Astrocyte (in vitro differentiated cells and primary cell): ENCODE measurements around the gene CAPRIN2. TPM values are rescaled to one million over a fixed set of nuclear protein-coding genes. Genes with fewer than 3 reads are reported as not detected.

Experiments
- DNase-seq: peaks from one replicate; pipeline ENCODE4 v3.0.0-alpha.2; 2010; ENCODE audit warnings: low read depth
- FAIRE-seq: peaks from 2 replicates; lab custom pipeline; 2011; peaks lifted over from hg19 to GRCh38; lab: Jason Lieb, UNC
- H2AFZ ChIP-seq: 2 replicates; pipeline ENCODE4 v1.6.0; 2012; ENCODE audit warnings: low read depth, low read length, inconsistent platforms
- H3K27ac ChIP-seq: 2 replicates; pipeline ENCODE4 v1.5.1; 2011; ENCODE audit warnings: low read depth, low read length, inconsistent platforms
- H3K27me3 ChIP-seq: 2 replicates; pipeline ENCODE4 v1.6.0; 2011; ENCODE audit warnings: low read length, inconsistent platforms; ENCODE audit not compliant: insufficient read depth
- H3K36me3 ChIP-seq: 2 replicates; pipeline ENCODE4 v1.5.1; 2011; ENCODE audit warnings: low read length, inconsistent platforms; ENCODE audit not compliant: insufficient read depth
- H3K4me1 ChIP-seq: 2 replicates; pipeline ENCODE4 v1.5.1; 2011; ENCODE audit warnings: low read length, inconsistent platforms; ENCODE audit not compliant: insufficient read depth
- H3K4me2 ChIP-seq: 2 replicates; pipeline ENCODE4 v1.6.0; 2012; ENCODE audit warnings: low read length, inconsistent platforms
- H3K4me3 ChIP-seq: 2 replicates; pipeline ENCODE4 v1.5.1; 2011; ENCODE audit warnings: low read depth, mild to moderate bottlenecking, low read length, inconsistent platforms; ENCODE audit not compliant: insufficient read depth
- H3K79me2 ChIP-seq: 2 replicates; pipeline ENCODE4 v1.6.0; 2012; ENCODE audit warnings: mild to moderate bottlenecking, low read length, inconsistent platforms; ENCODE audit not compliant: insufficient read depth
- H3K9ac ChIP-seq: 2 replicates; pipeline ENCODE4 v1.6.0; 2012; ENCODE audit warnings: mild to moderate bottlenecking, low read length, inconsistent platforms
- H3K9me3 ChIP-seq: 2 replicates; pipeline ENCODE4 v1.5.1; 2012; ENCODE audit warnings: low read depth, mild to moderate bottlenecking, low read length, inconsistent platforms; ENCODE audit not compliant: insufficient read depth
- H4K20me1 ChIP-seq: 2 replicates; pipeline ENCODE4 v1.6.0; 2012; ENCODE audit warnings: low read length, inconsistent platforms; ENCODE audit not compliant: insufficient read depth
- H3K27ac Mint-ChIP-seq: one replicate; pipeline ENCODE4 v1.8.0; 2021; ENCODE audit warnings: mild to moderate bottlenecking, mixed read lengths; ENCODE audit not compliant: unreplicated experiment
- H3K27me3 Mint-ChIP-seq: one replicate; pipeline ENCODE4 v1.8.0; 2021; ENCODE audit warnings: low read depth, mixed read lengths; ENCODE audit not compliant: unreplicated experiment
- H3K36me3 Mint-ChIP-seq: one replicate; pipeline ENCODE4 v1.8.0; 2021; ENCODE audit warnings: low read depth, mixed read lengths; ENCODE audit not compliant: unreplicated experiment
- H3K4me1 Mint-ChIP-seq: one replicate; pipeline ENCODE4 v1.8.0; 2021; ENCODE audit warnings: low read depth, mixed read lengths; ENCODE audit not compliant: unreplicated experiment
- H3K4me3 Mint-ChIP-seq: one replicate; pipeline ENCODE4 v1.8.0; 2021; ENCODE audit warnings: mild to moderate bottlenecking, moderate library complexity, mixed read lengths; ENCODE audit not compliant: unreplicated experiment
- H3K9me3 Mint-ChIP-seq: one replicate; pipeline ENCODE4 v1.8.0; 2021; ENCODE audit warnings: mild to moderate bottlenecking, mixed read lengths; ENCODE audit not compliant: unreplicated experiment
- EZH2 ChIP-seq: IDR thresholded peaks from 2 replicates; pipeline ENCODE4 v1.6.1; 2012; ENCODE audit warnings: mild to moderate bottlenecking, low read length, inconsistent platforms; ENCODE audit not compliant: insufficient read depth
- total RNA-seq: library from RNA; stranded (reverse); gene quantifications from 2 replicates; pipeline ENCODE4 v1.2.1, GENCODE V29; 2021
- TF ChIP-seq, protein P1 (sequence below): IDR thresholded peaks from 2 replicates; pipeline ENCODE4 v1.5.1; 2011; ENCODE audit warnings: low read depth, mild to moderate bottlenecking, inconsistent platforms, low read length, moderate library complexity; ENCODE audit not compliant: insufficient read depth

Gene CAPRIN2
- total RNA-seq, 1 donor from 2014 or later, result 23.1 TPM

DNA sequence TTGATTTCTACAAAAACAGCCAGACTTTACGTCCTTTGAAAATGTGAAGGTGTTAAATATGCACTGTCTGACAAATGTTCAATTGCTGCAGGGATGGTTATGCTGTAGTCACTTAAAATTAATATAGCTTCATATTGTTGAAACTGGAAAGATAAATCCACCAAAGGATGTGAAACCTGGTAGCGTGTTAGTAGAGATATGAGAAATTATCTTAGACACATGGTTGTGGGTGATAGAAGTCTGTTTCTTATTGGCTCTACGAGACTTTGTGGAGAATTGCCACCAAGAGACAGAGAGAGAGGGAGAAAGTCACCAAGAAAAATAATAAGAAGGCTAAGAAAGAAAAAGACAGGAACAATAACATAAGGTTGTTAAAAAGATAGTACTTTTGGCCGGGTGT is 2.6 kb upstream of the CAPRIN2 start:
- no peak for TF ChIP-seq EZH2
- TF ChIP-seq, protein P1, sequence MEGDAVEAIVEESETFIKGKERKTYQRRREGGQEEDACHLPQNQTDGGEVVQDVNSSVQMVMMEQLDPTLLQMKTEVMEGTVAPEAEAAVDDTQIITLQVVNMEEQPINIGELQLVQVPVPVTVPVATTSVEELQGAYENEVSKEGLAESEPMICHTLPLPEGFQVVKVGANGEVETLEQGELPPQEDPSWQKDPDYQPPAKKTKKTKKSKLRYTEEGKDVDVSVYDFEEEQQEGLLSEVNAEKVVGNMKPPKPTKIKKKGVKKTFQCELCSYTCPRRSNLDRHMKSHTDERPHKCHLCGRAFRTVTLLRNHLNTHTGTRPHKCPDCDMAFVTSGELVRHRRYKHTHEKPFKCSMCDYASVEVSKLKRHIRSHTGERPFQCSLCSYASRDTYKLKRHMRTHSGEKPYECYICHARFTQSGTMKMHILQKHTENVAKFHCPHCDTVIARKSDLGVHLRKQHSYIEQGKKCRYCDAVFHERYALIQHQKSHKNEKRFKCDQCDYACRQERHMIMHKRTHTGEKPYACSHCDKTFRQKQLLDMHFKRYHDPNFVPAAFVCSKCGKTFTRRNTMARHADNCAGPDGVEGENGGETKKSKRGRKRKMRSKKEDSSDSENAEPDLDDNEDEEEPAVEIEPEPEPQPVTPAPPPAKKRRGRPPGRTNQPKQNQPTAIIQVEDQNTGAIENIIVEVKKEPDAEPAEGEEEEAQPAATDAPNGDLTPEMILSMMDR, result no peak
- H3K79me2 ChIP-seq, result peaks cover 21% of the 10 kb centered on the region
- Mint-ChIP-seq H3K9me3 (no peaks in the 10 kb centered on the region), H3K36me3 (no peaks in the 10 kb centered on the region), H3K4me3 (no peak overlapping the region), H3K27me3 (no peaks in the 10 kb centered on the region), H3K4me1 (peaks cover 8% of the 10 kb centered on the region), H3K27ac (no peak overlapping the region)
- no peaks in the 10 kb centered on the region for H3K36me3 ChIP-seq
- no peak overlapping the region for H3K4me2 ChIP-seq
- H4K20me1 ChIP-seq, result peaks cover 13% of the 10 kb centered on the region
- DNase-seq (no peak), FAIRE-seq (no peak)
- no peaks in the 10 kb centered on the region for H3K27me3 ChIP-seq
- no peak overlapping the region for H3K9ac ChIP-seq
- H3K27ac ChIP-seq, result no peak overlapping the region
- no peaks in the 10 kb centered on the region for H3K9me3 ChIP-seq
- no peak overlapping the region for H3K4me3 ChIP-seq
- H3K4me1 ChIP-seq, result peaks cover 18% of the 10 kb centered on the region
- no peak overlapping the region for H2AFZ ChIP-seq

DNA sequence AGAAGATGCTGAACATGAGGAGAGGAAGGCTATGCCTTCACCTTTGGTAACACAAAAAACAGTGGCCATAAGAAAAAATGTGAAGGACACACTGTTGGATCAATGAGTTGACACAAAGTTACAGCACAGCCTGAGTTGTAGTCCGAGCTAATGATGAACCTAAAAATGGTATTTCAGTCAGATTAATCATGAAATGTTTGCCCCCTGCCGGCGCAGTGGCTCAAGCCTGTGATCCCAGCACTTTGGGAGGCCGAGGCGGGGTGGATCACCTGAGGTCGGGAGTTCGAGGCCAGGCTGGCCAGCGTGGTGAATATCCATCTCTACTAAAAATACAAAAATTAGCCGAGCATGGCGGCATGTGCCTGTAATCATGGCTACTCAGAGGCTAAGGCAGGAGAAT is 1.3 kb upstream of the CAPRIN2 start:
- no peaks in the 10 kb centered on the region for H3K27me3 Mint-ChIP-seq
- no peaks in the 10 kb centered on the region for H3K9me3 Mint-ChIP-seq
- Histone ChIP-seq H2AFZ (no peak overlapping the region), H3K36me3 (no peaks in the 10 kb centered on the region), H3K79me2 (peaks cover 33% of the 10 kb centered on the region), H3K27ac (no peak overlapping the region), H3K4me3 (no peak overlapping the region), H4K20me1 (peaks cover 21% of the 10 kb centered on the region), H3K27me3 (no peaks in the 10 kb centered on the region), H3K9ac (no peak overlapping the region), H3K4me1 (peaks cover 24% of the 10 kb centered on the region), H3K9me3 (no peaks in the 10 kb centered on the region), H3K4me2 (no peak overlapping the region)
- H3K4me3 Mint-ChIP-seq, result no peak overlapping the region
- no peak overlapping the region for H3K27ac Mint-ChIP-seq
- no peaks in the 10 kb centered on the region for H3K36me3 Mint-ChIP-seq
- peaks cover 13% of the 10 kb centered on the region for H3K4me1 Mint-ChIP-seq
- no peak for FAIRE-seq
- no peak for DNase-seq
- TF ChIP-seq, protein P1, result no peak
- TF ChIP-seq EZH2, result no peak

DNA sequence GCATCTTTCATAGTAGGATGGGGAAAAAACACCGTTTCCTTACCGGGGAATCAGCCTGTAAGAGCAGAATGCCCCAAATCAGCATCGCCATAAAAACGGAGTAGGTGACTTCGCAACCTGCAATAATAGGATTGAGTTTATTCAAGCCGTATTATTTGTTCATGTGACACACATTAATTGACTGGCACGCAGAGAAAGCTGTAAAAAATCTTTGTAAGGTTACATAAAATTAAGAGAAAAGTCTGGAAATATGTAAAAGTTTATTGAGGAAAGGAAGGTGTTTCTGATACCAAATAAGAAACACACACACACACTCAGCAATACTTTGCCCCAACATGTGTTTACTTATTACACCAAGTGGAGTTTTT is 628 bp upstream of the CAPRIN2 start:
- Mint-ChIP-seq H3K9me3 (no peaks in the 10 kb centered on the region), H3K4me3 (peak overlapping the region; percentile 86), H3K27me3 (no peaks in the 10 kb centered on the region), H3K4me1 (peaks cover 16% of the 10 kb centered on the region), H3K27ac (no peak overlapping the region), H3K36me3 (no peaks in the 10 kb centered on the region)
- H3K4me1 ChIP-seq, result peaks cover 24% of the 10 kb centered on the region
- H3K79me2 ChIP-seq, result peaks cover 40% of the 10 kb centered on the region
- H2AFZ ChIP-seq, result peak overlapping the region; percentile 94
- H3K36me3 ChIP-seq, result no peaks in the 10 kb centered on the region
- no peaks in the 10 kb centered on the region for H3K27me3 ChIP-seq
- H3K4me2 ChIP-seq, result peak overlapping the region; percentile 92
- H3K9ac ChIP-seq, result peak overlapping the region; percentile 85
- TF ChIP-seq, protein P1, result no peak
- no peak for TF ChIP-seq EZH2
- FAIRE-seq, result no peak
- peaks cover 28% of the 10 kb centered on the region for H4K20me1 ChIP-seq
- DNase-seq, result no peak
- peak overlapping the region; percentile 41 for H3K27ac ChIP-seq
- peak overlapping the region; percentile 79 for H3K4me3 ChIP-seq
- no peaks in the 10 kb centered on the region for H3K9me3 ChIP-seq
